K562 (cell line): Measurements from ENCODE around the gene PIP5KL1. TPM values are rescaled to one million over a fixed set of nuclear protein-coding genes. Genes with fewer than 3 reads are reported as not detected.
A peak's percentile ranks its signal among the peaks of the same experiment; 100 is the strongest.

Experiments used
- ATAC-seq: fragments of 200-7000 bp; cut with Tn5 transposase; 3 replicates; pipeline ENCODE4 v1.9.1; 2020; ENCODE audit warnings: moderate library complexity
- BruUV-seq: library from RNA; stranded (reverse); fragments of 400-500 nt; replicated peaks from 2 replicates; lab custom pipeline; 2021; lab: Mats Ljungman, UMichigan
- CTCF ChIA-PET: fragments of 300-600 bp; formaldehyde crosslinking; extraction: SDS; loops from one replicate; lab custom pipeline; 2021; ENCODE audit warnings: low intra/inter-chr PET ratio; lab: Yijun Ruan, JAX
- POLR2A ChIA-PET: fragments of 300-600, 350-650 bp; sonication (Branson Sonifier 250); formaldehyde crosslinking; extraction: SDS; loops from one replicate; lab custom pipeline; 2021; ENCODE audit warnings: antibody characterized with exemption, inconsistent platforms; lab: Yijun Ruan, JAX
- DNase-seq, 4 experiments: peaks; one replicate each; pipeline versions ENCODE4 v3.0.0 to v3.0.0-alpha.2; 2011 to 2018; ENCODE audit warnings: low spot score in 3 of 4, mixed read lengths in 3 of 4; ENCODE audit errors: extremely low read depth in 1 of 4
- FAIRE-seq: peaks from 2 replicates; lab custom pipeline; 2011; peaks lifted over from hg19 to GRCh38; lab: Jason Lieb, UNC
- H2AFZ ChIP-seq: 2 replicates; pipeline ENCODE4 v1.6.0; 2011; ENCODE audit warnings: low read depth, low read length, control low read depth, inconsistent platforms
- H3K27ac ChIP-seq: fragments of 200-600 bp; 3 replicates; pipeline ENCODE4 v1.8.0; 2011; ENCODE audit warnings: low read depth, mild to moderate bottlenecking, control low read depth, inconsistent platforms, low read length, moderate library complexity, mixed read lengths; ENCODE audit errors: extremely low read depth
- H3K27me3 ChIP-seq, 2 experiments: fragments of 300-600 bp in 1 of 2; 2 replicates in 1 of 2; 3 replicates in 1 of 2; pipeline versions ENCODE4 v1.6.0 to v1.8.0; 2011; ENCODE audit warnings: inconsistent platforms in 2 of 2, low read length in 2 of 2, mild to moderate bottlenecking in 1 of 2, mixed read lengths in 1 of 2, moderate library complexity in 1 of 2; ENCODE audit not compliant: control insufficient read depth in 2 of 2, insufficient read depth in 2 of 2
- H3K36me3 ChIP-seq: fragments of 300-600 bp; 3 replicates; pipeline ENCODE4 v1.8.0; 2011; ENCODE audit warnings: mild to moderate bottlenecking, low read length, inconsistent platforms; ENCODE audit not compliant: control insufficient read depth, insufficient read depth
- H3K4me1 ChIP-seq, 2 experiments: fragments of 200-600 bp in 1 of 2; replicated peaks in 1 of 2; 2 replicates in 1 of 2; 3 replicates in 1 of 2; pipeline versions ENCODE4 v1.5.1 to v1.8.0; 2011; ENCODE audit warnings: inconsistent platforms in 2 of 2, low read length in 2 of 2, mild to moderate bottlenecking in 1 of 2, mixed read lengths in 1 of 2, moderate library complexity in 1 of 2; ENCODE audit not compliant: control insufficient read depth in 2 of 2, insufficient read depth in 2 of 2
- H3K4me2 ChIP-seq: 2 replicates; pipeline ENCODE4 v1.6.1; 2011; ENCODE audit warnings: low read length, control low read depth, inconsistent platforms, mixed read lengths; ENCODE audit not compliant: insufficient read depth
- H3K4me3 ChIP-seq: fragments of 200-600 bp; sonication (generic), shearing (Covaris generic); 2 replicates; pipeline ENCODE4 v1.5.1; 2016; ENCODE audit warnings: control low read depth, inconsistent platforms
- H3K79me2 ChIP-seq: fragments of 200-600 bp; 3 replicates; pipeline ENCODE4 v1.8.0; 2011; ENCODE audit warnings: low read length, inconsistent platforms; ENCODE audit not compliant: control insufficient read depth, insufficient read depth
- H3K9ac ChIP-seq, 2 experiments: 2 replicates each; pipeline versions ENCODE4 v1.6.0 to v1.6.1; 2011; ENCODE audit warnings: low read depth in 2 of 2, low read length in 2 of 2, control low read depth in 1 of 2, inconsistent platforms in 1 of 2, mild to moderate bottlenecking in 1 of 2, mixed read lengths in 1 of 2; ENCODE audit not compliant: insufficient read depth in 1 of 2
- H3K9me1 ChIP-seq: one replicate; pipeline ENCODE4 v1.6.0; 2011; ENCODE audit warnings: inconsistent platforms, mild to moderate bottlenecking, low read length, moderate library complexity; ENCODE audit not compliant: control insufficient read depth, insufficient read depth
- H3K9me3 ChIP-seq: replicated peaks from 2 replicates; pipeline ENCODE4 v1.5.1; 2011; ENCODE audit warnings: low read depth, low read length, inconsistent platforms; ENCODE audit not compliant: control insufficient read depth, insufficient read depth
- H4K20me1 ChIP-seq: replicated peaks from 2 replicates; pipeline ENCODE4 v1.6.1; 2011; ENCODE audit warnings: low read length, inconsistent platforms, mixed read lengths; ENCODE audit not compliant: control insufficient read depth, insufficient read depth
- ATF1 ChIP-seq, 2 experiments: fragments of 450-650 bp in 1 of 2; IDR thresholded peaks; 2 replicates each; pipeline ENCODE4 v1.6.1; 2016; ENCODE audit warnings: missing compliant biosample characterization in 1 of 2, missing genetic modification characterization in 1 of 2
- DDX20 ChIP-seq: fragments of 450-650 bp; IDR thresholded peaks from 2 replicates; pipeline ENCODE4 v1.6.1; 2016; ENCODE audit warnings: missing genetic modification characterization, low read depth, mild to moderate bottlenecking, missing compliant biosample characterization, moderate library complexity
- NFRKB ChIP-seq: fragments of 450-650 bp; IDR thresholded peaks from 2 replicates; pipeline ENCODE4 v1.6.1; 2016; ENCODE audit warnings: low read depth
- PCBP1 ChIP-seq: fragments of 200-400 bp; formaldehyde crosslinking; IDR thresholded peaks from 2 replicates; pipeline ENCODE4 v1.6.1; 2018; ENCODE audit warnings: mild to moderate bottlenecking, low read depth, low read length; ENCODE audit not compliant: poor library complexity, severe bottlenecking
- POLR2G ChIP-seq: fragments of 200-400 bp; formaldehyde crosslinking; IDR thresholded peaks from 2 replicates; pipeline ENCODE4 v1.6.1; 2017; ENCODE audit warnings: low read depth, mild to moderate bottlenecking, antibody characterized with exemption, low read length, moderate library complexity
- PPARD ChIP-seq: fragments of 250-450 bp; sonication (Bioruptor Pico); IDR thresholded peaks from 2 replicates; pipeline ENCODE4 v1.8.0; 2022; ENCODE audit warnings: inconsistent platforms, mild to moderate bottlenecking, moderate library complexity
- ZNF551 ChIP-seq: fragments of 250-450 bp; sonication (Bioruptor Pico); IDR thresholded peaks from 2 replicates; pipeline ENCODE4 v1.5.0; 2021; ENCODE audit warnings: mild to moderate bottlenecking, moderate library complexity
- ZNF77 ChIP-seq: fragments of 250-450 bp; sonication (Bioruptor Pico); IDR thresholded peaks from 2 replicates; pipeline ENCODE4 v1.5.0; 2020
- whole genome bisulfite sequencing: fragments of 100-300 bp; shearing (Covaris generic); methylation state at CpG from one replicate; pipeline ENCODE4 v1.1.6; 2016; ENCODE audit warnings: low coverage, mixed read lengths; ENCODE audit not compliant: insufficient coverage; ENCODE audit errors: missing lambda C conversion rate; 5-methylcytosine and 5-hydroxymethylcytosine counted together
- in situ Hi-C: fragments of 300-500 bp; cut with MboI; formaldehyde crosslinking; loops from 4 replicates; pipeline ENCODE4 v1.15.0; 2018; ENCODE audit warnings: inconsistent platforms, mixed read lengths
- intact Hi-C: fragments of 100-400 bp; cut with micrococcal nuclease; formaldehyde crosslinking; loops from 2 replicates; pipeline ENCODE4 v1.14.2; 2022
- polyA plus RNA-seq, 8 experiments: library from polyadenylated mRNA; depleted of rRNA in 4 of 8; stranded (reverse) in 5 of 8; unstranded in 3 of 8; fragments of >200 nt; fragmentation: Nextera tagmentation in 2 of 8; fragmentation: Illumina TruSeq in 1 of 8; extraction: Ambion mirVana in 2 of 8; extraction: Trizol in 1 of 8; gene quantifications; 2 replicates each; pipeline versions ENCODE4 v1.2.1 to v1.2.3, GENCODE V29; 2011 to 2014; ENCODE audit warnings: inconsistent platforms in 1 of 8, missing spikeins in 1 of 8
- total RNA-seq, 7 experiments: library from RNA; depleted of rRNA in 6 of 7; stranded (reverse); fragments of >200 nt in 6 of 7; fragmentation: Illumina TruSeq in 2 of 7; extraction: Trizol in 2 of 7; gene quantifications; 2 replicates each; pipeline versions ENCODE4 v1.2.1 to v1.2.3, GENCODE V29; 2011 to 2021; ENCODE audit warnings: low replicate concordance in 1 of 7

Gene PIP5KL1
- total and polyA plus RNA-seq, 9 of the 15 experiments (the other 6 are each of a cell fraction or from before 2014, with no cell fraction given), result 0.18 to 4.8 (median 1.2) TPM

DNA sequence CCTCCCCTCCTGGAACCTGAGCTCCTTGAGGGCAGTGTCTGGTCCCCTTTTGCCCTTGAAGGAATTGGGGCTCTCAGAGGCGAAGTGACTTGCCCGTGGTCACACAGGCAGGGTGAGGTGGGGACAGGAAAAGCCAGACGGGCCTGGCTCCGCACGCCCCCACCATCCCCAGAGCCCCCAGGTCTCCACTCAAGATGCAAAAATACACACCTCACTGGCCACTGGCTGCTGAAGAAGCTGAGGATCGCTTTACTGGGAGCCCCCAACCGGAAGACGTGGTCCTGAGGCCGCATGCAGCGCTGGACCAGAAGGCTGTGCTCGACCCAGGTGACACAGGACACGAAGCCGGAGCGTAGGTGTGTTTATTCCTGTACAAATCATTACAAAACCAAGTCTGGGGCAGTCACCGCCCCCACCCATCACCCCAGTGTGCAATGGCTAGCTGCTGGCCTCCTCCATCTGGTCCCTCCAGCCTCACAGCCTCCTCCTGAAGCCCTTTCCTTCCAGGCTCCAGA, 45.5 kb downstream of the PIP5KL1 start:
- no TSS peak for BruUV-seq
- CTCF ChIA-PET, result no interaction called here
- Histone ChIP-seq H4K20me1 (no peaks in the 10 kb centered on the region), H3K27ac (no peak overlapping the region), H3K9me3 (no peaks in the 10 kb centered on the region), H3K36me3 (peaks cover 40% of the 10 kb centered on the region), H3K4me1 (peaks cover 0 to 29% of the 10 kb centered on the region in 2 experiments; a peak in 3 of 5 replicates), H3K79me2 (no peaks in the 10 kb centered on the region), H3K27me3 (no peaks in the 10 kb centered on the region), H2AFZ (no peak overlapping the region), H3K9me1 (no peaks in the 10 kb centered on the region), H3K4me3 (no peak overlapping the region), H3K4me2 (no peak overlapping the region), H3K9ac (peak overlapping the region in 1 of 2 experiments; percentile 76; a peak in 2 of 4 replicates)
- in situ Hi-C loops (no loop called here), intact Hi-C loops (no loop called here)
- no peak for ATAC-seq
- WGBS, result 77% methylated on average over 15 of the region's 15 CpGs
- TF ChIP-seq ZNF551 (CRISPR knock-in tag), result no peak
- TF ChIP-seq POLR2G, result peak; percentile 36; the same call in 1 of the 2 replicates
- no peak for FAIRE-seq
- DNase-seq, result no peak
- POLR2A ChIA-PET, result interaction anchor here (0.7 to 2.4 kb wide), 4 partner anchors 8 to 118 kb away, joined by 3 to 12 read pairs (median 4); no protein-coding TSS in a partner anchor

- Histone ChIP-seq H2AFZ (no peak overlapping the region), H3K36me3 (peaks cover 34% of the 10 kb centered on the region), H3K4me1 (peaks cover 0 to 29% of the 10 kb centered on the region in 2 experiments; a peak in 3 of 5 replicates), H3K9me3 (no peaks in the 10 kb centered on the region), H3K4me3 (no peak overlapping the region), H3K27ac (no peak overlapping the region), H3K9ac (peak overlapping the region in 1 of 2 experiments; percentile 81; a peak in 2 of 4 replicates), H3K9me1 (no peaks in the 10 kb centered on the region), H3K4me2 (no peak overlapping the region), H3K79me2 (no peaks in the 10 kb centered on the region), H3K27me3 (no peaks in the 10 kb centered on the region), H4K20me1 (no peaks in the 10 kb centered on the region)
- FAIRE-seq (no peak), DNase-seq (no peak), ATAC-seq (no peak)
- WGBS, result 63% methylated on average over 10 of the region's 11 CpGs
- ChIA-PET POLR2A (interaction anchor here (0.7 to 2.4 kb wide), 4 partner anchors 9 to 117 kb away, joined by 3 to 12 read pairs (median 4); no protein-coding TSS in a partner anchor), CTCF (no interaction called here)
- TF ChIP-seq ATF1 (CRISPR knock-in tag; IDR thresholded peaks at IDR 0.05) (no peak), ATF1 (tag; IDR thresholded peaks at IDR 0.05) (no peak), DDX20 (tag) (no peak), NFRKB (no peak), ZNF77 (CRISPR knock-in tag) (no peak), PCBP1 (no peak), PPARD (no peak)
- intact Hi-C loops, result no loop called here
- in situ Hi-C loops, result no loop called here
- no TSS peak for BruUV-seq
These were observed 46.1 kb downstream of the PIP5KL1 start for GRCh38 chr9:127884427-127884911.
